ENCODE measurements around the gene AGAP1. TPM values are rescaled to one million over a fixed set of nuclear protein-coding genes. Genes with fewer than 3 reads are reported as not detected.

AGAP1 gene
- total RNA-seq, 4 donors from 2014 or later, result 5.3 to 30.6 (median 19.2) TPM

- H3K9me3 ChIP-seq, result no peaks in the 10 kb centered on the region
- TF ChIP-seq POLR2A (IDR thresholded peaks at IDR 0.05) (no peak), CTCF (IDR thresholded peaks at IDR 0.05) (no peak)
- no peaks in the 10 kb centered on the region for H3K36me3 ChIP-seq
- no peak for DNase-seq
- H3K4me1 ChIP-seq, result no peaks in the 10 kb centered on the region
- H3K27ac ChIP-seq, result no peak overlapping the region
- no peak overlapping the region for H3K4me3 ChIP-seq
- no peaks in the 10 kb centered on the region for H3K27me3 ChIP-seq
- intact Hi-C loops (cut with DNase I; ENCODE audit: low total_unique reads), result no loop called here
Measured at GRCh38 chr2:235992024-235992423, 498.2 kb downstream of the AGAP1 start.

GRCh38 chr2:235996419-235996818 is 502.6 kb downstream of the AGAP1 start:
- intact Hi-C loops (cut with DNase I; ENCODE audit: low total_unique reads), result no loop called here
- no peak for DNase-seq

DNA sequence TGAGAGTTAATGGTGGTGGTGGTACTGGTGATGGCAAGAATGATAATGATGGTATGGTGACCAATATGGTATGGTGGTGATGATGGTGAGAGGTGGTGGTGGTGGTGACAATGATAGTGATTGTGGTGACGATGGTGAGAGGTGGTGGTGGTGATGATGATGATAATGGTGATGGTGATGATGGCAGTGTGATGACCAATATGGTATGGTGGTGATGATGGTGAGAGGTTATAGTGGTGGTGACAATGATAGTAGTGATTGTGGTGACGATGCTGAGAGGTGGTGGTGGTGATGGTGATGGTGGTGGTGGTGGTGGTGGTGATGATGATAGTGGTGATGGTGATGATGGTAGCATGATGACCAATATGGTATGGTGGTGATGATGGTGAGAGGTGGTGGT is 505.2 kb downstream of the AGAP1 start:
- Histone ChIP-seq H3K27ac (no peak overlapping the region), H3K36me3 (no peaks in the 10 kb centered on the region), H3K9me3 (no peaks in the 10 kb centered on the region), H3K4me3 (no peak overlapping the region), H3K4me1 (no peaks in the 10 kb centered on the region), H3K27me3 (no peaks in the 10 kb centered on the region)
- DNase-seq, result no peak
- intact Hi-C loops (cut with DNase I; ENCODE audit: low total_unique reads), result no loop called here
- no peak for TF ChIP-seq POLR2A (IDR thresholded peaks at IDR 0.05)
- TF ChIP-seq CTCF (IDR thresholded peaks at IDR 0.05), result no peak

More at GRCh38 chr2:235996419-235996818, 502.6 kb downstream of the AGAP1 start:
- no peaks in the 10 kb centered on the region for H3K4me1 ChIP-seq
- no peaks in the 10 kb centered on the region for H3K36me3 ChIP-seq
- H3K27ac ChIP-seq, result no peak overlapping the region
- no peak for TF ChIP-seq CTCF (IDR thresholded peaks at IDR 0.05)
- TF ChIP-seq POLR2A (IDR thresholded peaks at IDR 0.05), result no peak
- H3K9me3 ChIP-seq, result no peaks in the 10 kb centered on the region
- no peaks in the 10 kb centered on the region for H3K27me3 ChIP-seq
- H3K4me3 ChIP-seq, result no peak overlapping the region

- intact Hi-C loops (cut with DNase I; ENCODE audit: low total_unique reads), result no loop called here
Measured at GRCh38 chr2:236001166-236001828, 507.5 kb downstream of the AGAP1 start.

More at GRCh38 chr2:236001166-236001828, 507.5 kb downstream of the AGAP1 start:
- Histone ChIP-seq H3K27ac (no peak overlapping the region), H3K36me3 (no peaks in the 10 kb centered on the region), H3K4me3 (no peak overlapping the region), H3K9me3 (no peaks in the 10 kb centered on the region), H3K4me1 (no peaks in the 10 kb centered on the region), H3K27me3 (no peaks in the 10 kb centered on the region)
- no peak for TF ChIP-seq POLR2A (IDR thresholded peaks at IDR 0.05)
- TF ChIP-seq CTCF (IDR thresholded peaks at IDR 0.05), result no peak
- DNase-seq, result no peak

Measured in uterus (tissue), 4 donors.